Kidney epithelial cell (primary cell): Measurements from ENCODE around the gene SYT13. TPM values are rescaled to one million over a fixed set of nuclear protein-coding genes. Genes with fewer than 3 reads are reported as not detected.

ENCODE experiments used
- DNase-seq: peaks from one replicate; pipeline ENCODE4 v3.0.0-alpha.2; 2010; ENCODE audit warnings: low read depth
- H3K27me3 ChIP-seq: 2 replicates; pipeline ENCODE4 v1.6.0; 2011; ENCODE audit warnings: low read length; ENCODE audit not compliant: control insufficient read depth, insufficient read depth
- H3K36me3 ChIP-seq: 2 replicates; pipeline ENCODE4 v1.5.1; 2011; ENCODE audit warnings: low read length; ENCODE audit not compliant: control insufficient read depth, insufficient read depth
- H3K4me3 ChIP-seq: 2 replicates; pipeline ENCODE4 v1.5.1; 2011; ENCODE audit warnings: low read depth, mild to moderate bottlenecking, control low read depth, low read length
- CTCF ChIP-seq: IDR thresholded peaks from 2 replicates; pipeline ENCODE4 v1.5.1; 2011; ENCODE audit warnings: mild to moderate bottlenecking, moderate library complexity, low read length, control low read depth, inconsistent platforms; ENCODE audit not compliant: insufficient read depth, poor library complexity, severe bottlenecking
- total RNA-seq: library from RNA; depleted of rRNA; stranded (reverse); fragments of >200 nt; gene quantifications from 2 replicates; pipeline ENCODE4 v1.2.3, GENCODE V29; 2015

Gene SYT13
- total RNA-seq, 1 donor from 2014 or later = 10.1 TPM

DNA sequence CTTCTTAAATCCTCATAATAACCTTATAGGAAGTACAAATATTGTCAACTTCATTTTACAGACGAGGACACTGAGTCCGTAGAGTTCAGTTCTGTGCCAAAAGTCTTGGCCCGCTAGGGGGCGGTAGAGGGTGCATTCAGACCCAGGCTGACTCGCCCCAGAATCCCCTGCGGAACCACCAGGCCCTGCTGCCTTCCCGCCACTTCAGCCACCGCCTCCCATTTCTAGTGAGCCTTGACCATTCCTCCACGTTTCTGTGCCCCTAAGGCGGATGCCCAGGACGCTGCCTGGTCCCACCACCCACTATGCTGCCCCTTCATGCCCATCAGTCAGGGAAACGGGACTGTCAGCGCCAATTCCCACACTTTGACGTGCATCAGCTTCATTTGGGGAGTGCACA, 19.1 kb downstream of the SYT13 start:
- no peak for DNase-seq
- TF ChIP-seq CTCF = peak; percentile 53
- Histone ChIP-seq H3K4me3 (no peak overlapping the region), H3K36me3 (no peaks in the 10 kb centered on the region), H3K27me3 (no peaks in the 10 kb centered on the region)

DNA sequence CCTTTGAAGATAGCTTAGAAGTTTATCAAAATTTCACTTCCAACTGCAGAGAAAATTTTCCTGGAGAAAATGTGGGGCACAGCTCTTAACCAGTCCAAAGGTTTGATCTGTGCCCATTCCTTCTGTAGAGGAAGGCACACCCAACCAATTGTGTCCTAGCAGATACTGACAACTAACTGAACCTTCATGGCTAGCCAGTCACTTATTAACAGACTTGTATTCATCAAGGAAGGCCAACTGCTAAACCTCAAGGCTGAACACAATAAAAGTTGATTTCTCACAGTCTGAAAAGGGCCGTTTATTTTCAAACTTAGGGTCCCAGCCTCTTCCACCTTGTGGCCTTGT, 19.5 kb downstream of the SYT13 start:
- no peak for TF ChIP-seq CTCF
- no peak for DNase-seq
- H3K4me3 ChIP-seq = no peak overlapping the region
- H3K27me3 ChIP-seq = no peaks in the 10 kb centered on the region
- no peaks in the 10 kb centered on the region for H3K36me3 ChIP-seq

DNA sequence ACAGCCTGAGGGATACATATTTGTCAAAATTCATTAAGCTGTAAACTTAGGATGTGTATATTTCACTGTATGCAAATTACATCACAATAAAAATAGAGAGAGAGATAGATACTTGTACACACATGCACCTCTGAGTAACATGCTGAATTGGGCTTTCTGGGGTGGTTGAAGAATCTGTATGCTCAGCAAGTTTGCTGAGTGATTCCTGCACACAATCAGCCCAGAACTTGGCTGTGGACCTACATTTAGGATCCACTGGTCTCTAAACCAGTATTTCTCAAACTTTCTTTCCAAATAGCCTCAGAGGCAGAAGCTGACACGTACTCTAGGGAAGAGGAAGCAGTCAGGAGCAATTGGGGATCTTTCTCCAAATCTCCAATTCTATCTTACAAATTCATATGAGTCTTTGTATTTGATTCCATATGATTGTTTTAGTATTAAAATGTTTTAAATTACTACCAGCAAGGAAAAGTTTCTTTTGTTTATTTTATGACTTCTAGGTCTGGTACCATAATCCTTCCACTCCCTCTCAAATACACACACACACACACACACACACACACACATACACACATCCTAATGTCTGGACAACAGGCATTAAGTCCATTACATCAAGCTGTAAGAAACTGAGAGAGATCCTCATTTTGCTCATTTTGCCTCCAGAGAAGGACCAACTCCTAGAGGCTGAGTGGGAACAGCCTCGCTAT, 20.0 kb downstream of the SYT13 start:
- no peak for DNase-seq

DNA sequence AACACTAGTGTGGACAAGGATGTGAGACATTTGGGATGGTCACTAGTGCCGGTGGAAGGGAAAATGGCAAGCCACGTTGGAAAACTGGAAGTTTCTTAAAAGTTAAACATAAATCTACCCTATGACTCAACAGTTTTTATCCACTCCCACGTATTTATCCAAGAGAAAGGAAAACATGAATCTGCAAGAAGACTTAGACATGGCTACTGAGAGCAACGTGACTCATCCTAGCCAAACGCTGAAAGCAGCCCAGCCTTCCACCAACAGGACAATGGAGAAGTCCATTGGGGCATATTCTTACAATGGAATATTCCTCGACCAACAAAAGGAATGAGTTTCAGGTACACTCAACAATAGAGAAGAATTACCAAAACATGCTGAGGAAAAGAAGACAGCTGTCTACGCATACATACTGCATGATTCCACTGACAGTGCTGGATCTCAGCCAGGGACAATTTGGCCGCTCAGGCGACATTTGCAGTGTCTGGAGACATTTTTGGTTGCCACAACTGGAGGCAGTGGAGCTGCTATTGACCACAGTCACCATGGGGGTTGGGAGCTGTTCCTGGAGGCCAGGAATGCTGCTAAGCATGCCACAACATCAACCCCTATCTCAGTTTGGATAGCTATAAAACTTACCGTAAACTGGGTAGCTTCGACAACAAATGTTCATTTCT, 21.2 kb downstream of the SYT13 start:
- Histone ChIP-seq H3K27me3 (no peaks in the 10 kb centered on the region), H3K36me3 (no peaks in the 10 kb centered on the region), H3K4me3 (no peak overlapping the region)
- TF ChIP-seq CTCF = no peak
- DNase-seq = peak; percentile 87

More for the DNA sequence above, 20.0 kb downstream of the SYT13 start:
- Histone ChIP-seq H3K36me3 (no peaks in the 10 kb centered on the region), H3K27me3 (no peaks in the 10 kb centered on the region), H3K4me3 (no peak overlapping the region)
- no peak for TF ChIP-seq CTCF

GRCh38 chr11:45263773-45264172, 22.4 kb downstream of the SYT13 start:
- Histone ChIP-seq H3K27me3 (no peaks in the 10 kb centered on the region), H3K36me3 (no peaks in the 10 kb centered on the region), H3K4me3 (no peak overlapping the region)
- DNase-seq = no peak
- TF ChIP-seq CTCF = no peak
